Measurements from ENCODE around the gene EPS8.

Gene EPS8

GRCh38 chr12:15789220-15790171 is at the start of gene EPS8:
Gene EPS8, minus strand, starts transcription at chr12:15789388. Its CDS starts 106,437 bp downstream, at chr12:15682951.
- peak; percentile 79 for DNase-seq (ENCODE audit: low read depth)

DNA sequence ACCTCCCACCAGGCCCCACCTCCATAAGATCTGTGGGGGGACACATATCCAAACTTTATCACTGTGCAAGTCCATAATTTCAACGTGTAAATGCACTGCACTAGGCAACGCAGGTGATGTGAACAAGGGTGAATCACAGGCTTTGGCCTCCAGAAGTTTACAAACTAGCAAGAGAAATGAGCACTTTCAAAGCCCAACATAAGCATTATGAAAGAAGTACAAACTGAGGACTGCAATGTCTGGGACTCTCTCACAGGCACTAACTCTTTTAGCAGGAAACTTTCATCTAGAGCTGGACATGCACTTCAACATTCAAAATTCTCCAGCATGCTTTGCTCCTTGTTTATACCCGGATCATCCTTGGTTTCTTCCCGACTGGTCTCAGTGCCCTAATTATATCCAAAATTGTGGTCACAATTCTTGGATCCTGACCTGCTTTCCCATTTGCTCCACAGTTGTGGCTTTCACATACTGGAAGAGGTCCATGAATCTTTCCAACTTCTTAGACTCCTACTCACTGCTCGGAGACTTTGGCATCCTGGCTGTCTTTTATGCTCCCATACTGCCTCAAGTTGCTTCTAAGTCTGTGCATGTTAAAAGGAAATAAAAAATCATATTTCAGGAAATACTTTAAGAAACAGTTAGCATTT is 48.1 kb upstream of the EPS8 start:
- no peak for DNase-seq (ENCODE audit: low read depth)

GRCh38 chr12:15834575-15834974 is 45.4 kb upstream of the EPS8 start:
- DNase-seq (ENCODE audit: low read depth) = no peak

DNA sequence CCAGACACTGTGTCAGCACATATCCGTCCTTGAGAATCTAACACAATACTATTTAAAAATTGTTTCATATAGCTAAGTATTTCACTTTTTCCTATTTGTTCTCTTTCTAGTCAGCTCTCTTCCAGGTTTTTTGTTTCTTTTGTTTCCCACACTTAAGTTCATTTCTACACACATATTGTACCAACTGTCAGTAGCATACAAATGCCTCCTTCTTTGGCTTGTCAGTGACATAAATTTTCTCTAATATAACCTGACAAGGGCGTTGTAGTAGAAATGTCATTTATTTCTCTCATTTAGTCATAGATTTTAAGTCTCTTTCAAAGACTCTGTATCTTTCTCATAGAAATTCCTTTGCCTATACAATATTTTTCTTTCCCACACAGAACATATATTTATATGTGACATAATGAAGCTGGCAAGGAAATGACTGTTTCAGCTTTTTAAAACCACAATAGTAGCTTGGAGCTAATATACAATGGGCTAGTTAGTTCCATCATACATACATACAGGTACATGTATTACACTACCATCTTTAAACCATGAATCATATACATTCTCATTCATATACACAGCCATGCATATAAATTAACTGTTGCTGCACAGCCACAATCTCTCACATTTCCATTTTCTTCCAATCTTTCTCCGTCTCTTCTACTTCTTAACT is 42.3 kb upstream of the EPS8 start:
- no peak for DNase-seq (ENCODE audit: low read depth)

GRCh38 chr12:15830538-15830937 is 41.4 kb upstream of the EPS8 start:
- DNase-seq (ENCODE audit: low read depth) = no peak

GRCh38 chr12:15829949-15830348 is 40.8 kb upstream of the EPS8 start:
- no peak for DNase-seq (ENCODE audit: low read depth)

- DNase-seq (ENCODE audit: low read depth) = no peak
Measured at GRCh38 chr12:15829255-15829654, 40.1 kb upstream of the EPS8 start.

DNA sequence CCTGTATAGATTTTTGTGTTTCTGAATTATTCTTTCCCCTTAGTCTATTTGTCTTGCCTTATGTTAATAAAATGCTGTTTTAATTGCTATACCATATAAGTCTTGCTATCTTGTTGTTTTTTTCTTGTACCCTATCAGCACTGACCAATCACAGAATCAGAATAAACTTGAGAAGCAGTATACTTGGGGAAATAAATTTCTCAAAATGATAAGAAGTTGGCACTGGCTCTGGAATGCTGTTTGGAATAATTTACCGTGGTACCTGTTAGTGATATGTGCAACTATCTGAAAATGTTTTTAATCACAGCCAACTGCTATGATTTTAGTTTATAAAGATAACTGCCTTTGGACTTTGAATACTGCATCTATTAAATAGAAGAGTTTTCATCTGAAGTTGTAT is 37.9 kb upstream of the EPS8 start:
- no peak for DNase-seq (ENCODE audit: low read depth)

DNA sequence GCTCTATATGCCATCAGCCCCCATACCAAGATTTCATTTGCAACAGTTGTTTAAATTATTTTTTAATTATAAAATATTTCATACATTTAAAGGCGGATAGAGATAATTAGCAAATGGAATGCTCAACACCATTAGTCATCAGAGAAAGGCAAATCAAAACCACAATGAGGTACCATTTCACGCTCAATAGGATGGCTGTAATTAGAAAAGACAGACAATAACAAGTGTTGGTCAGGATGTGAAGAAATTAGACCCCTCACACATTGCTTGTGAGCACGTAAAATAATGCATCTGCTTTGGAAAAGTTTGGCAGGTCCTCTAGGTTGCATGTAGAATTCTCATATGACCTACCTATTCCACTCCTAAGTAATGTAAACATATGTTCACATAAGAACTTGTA is 35.3 kb upstream of the EPS8 start:
- DNase-seq (ENCODE audit: low read depth) = no peak

GRCh38 chr12:15823360-15824128 is 34.4 kb upstream of the EPS8 start:
- DNase-seq (ENCODE audit: low read depth) = no peak

- DNase-seq (ENCODE audit: low read depth) = no peak
Measured at GRCh38 chr12:15819644-15820437, 30.7 kb upstream of the EPS8 start.

DNA sequence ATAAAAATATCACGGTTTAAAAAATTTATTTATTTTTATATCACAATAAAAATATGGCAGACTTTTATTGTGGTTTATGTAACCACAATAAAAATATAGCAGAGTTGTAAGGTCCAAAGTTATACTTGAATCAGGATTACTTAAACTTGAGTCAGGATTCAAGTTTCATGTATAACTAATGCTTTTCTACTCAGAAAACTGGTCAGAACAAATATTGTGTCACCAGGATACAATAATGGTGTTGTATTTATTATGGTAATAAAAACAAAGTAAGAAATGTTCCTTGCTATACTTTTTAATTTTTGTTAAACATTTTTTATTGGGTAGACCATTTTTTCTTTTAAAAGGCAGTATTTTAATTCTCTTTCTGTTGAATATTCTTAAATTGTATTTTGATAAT is 29.2 kb upstream of the EPS8 start:
- DNase-seq (ENCODE audit: low read depth) = no peak

- no peak for DNase-seq (ENCODE audit: low read depth)
Measured at GRCh38 chr12:15815730-15816129, 26.5 kb upstream of the EPS8 start.

- no peak for DNase-seq (ENCODE audit: low read depth)
Measured at GRCh38 chr12:15811214-15812127, 22.3 kb upstream of the EPS8 start.

- no peak for DNase-seq (ENCODE audit: low read depth)
Measured at GRCh38 chr12:15808652-15809051, 19.5 kb upstream of the EPS8 start.

- no peak for DNase-seq (ENCODE audit: low read depth)
Measured at GRCh38 chr12:15808250-15808649, 19.1 kb upstream of the EPS8 start.

- DNase-seq (ENCODE audit: low read depth) = no peak
Measured at GRCh38 chr12:15806826-15807225, 17.6 kb upstream of the EPS8 start.

DNA sequence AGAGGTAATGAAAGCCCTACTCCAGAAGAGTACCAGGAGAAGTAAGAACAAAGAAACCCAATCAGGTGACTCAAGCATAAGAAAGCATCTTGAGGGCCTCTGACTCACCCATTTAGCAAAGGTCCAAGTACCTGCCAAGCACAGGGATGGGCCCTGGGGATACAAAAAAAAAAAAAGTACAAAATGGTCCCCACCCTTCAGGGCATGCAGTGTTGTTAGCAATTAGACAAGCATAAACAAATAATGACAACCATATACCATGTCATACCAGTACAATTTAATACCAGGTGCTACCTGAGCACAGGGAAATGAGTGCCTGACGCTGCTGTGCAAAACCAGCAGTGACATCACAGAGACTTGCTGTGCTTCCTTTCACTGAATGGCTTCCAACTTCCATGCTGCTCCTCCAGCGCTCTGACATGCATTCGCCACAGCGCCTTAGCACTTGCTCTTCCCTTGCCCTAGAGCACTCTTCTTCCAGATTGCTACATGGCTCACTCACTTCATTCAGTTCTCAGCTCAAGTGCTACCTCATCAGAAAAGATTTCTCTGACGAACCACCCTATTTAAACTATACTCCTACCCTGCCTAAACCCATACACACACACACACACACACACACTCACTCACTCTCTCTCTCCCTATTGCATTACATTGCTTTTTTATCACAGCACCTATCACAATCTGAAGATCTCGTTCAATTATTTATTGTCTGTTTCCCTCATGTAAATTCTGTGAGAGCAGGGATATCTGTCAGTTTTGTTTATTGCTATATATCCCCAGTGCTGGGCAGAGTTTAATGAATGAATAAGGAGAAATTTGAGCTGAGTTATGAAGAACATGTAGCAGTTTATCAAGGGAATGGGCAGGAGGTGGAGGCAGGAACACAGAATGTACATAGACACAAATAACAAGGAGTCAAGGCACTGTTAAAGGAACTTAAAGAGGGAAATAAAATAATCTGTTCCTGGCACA is 12.9 kb upstream of the EPS8 start:
- DNase-seq (ENCODE audit: low read depth) = no peak

- DNase-seq (ENCODE audit: low read depth) = no peak
Measured at GRCh38 chr12:15800278-15800677, 11.1 kb upstream of the EPS8 start.
